ENCODE data around the gene ZNF684.
"Not testable (repeated sequence)": the region's sequence is repeated elsewhere in the genome, so short reads cannot be mapped to it uniquely, and the experiment has no call there.

ZNF684 gene

GRCh38 chr1:40531381-40532061 lies at the start of gene ZNF684:
ZNF684 (plus strand) TSS chr1:40531637; CDS start chr1:40533167, 1,530 bp downstream.
- TF ChIP-seq CTCF (IDR thresholded peaks at IDR 0.05) (no peak), ZFX (IDR thresholded peaks at IDR 0.05; ENCODE audit: borderline replicate concordance) (no peak)
- H3K27ac ChIP-seq, result peak within 1 kb of the TSS; percentile 78

GRCh38 chr1:40495315-40495903 lies 36.0 kb upstream of the ZNF684 start:
- H3K27ac ChIP-seq, result no peak overlapping the region
- no peak for TF ChIP-seq ZFX (IDR thresholded peaks at IDR 0.05; ENCODE audit: borderline replicate concordance)
- TF ChIP-seq CTCF (IDR thresholded peaks at IDR 0.05), result no peak

- H3K27ac ChIP-seq, result not testable (repeated sequence)
Measured at GRCh38 chr1:40502651-40503050, 28.8 kb upstream of the ZNF684 start.

- TF ChIP-seq CTCF (IDR thresholded peaks at IDR 0.05) (no peak), ZFX (IDR thresholded peaks at IDR 0.05; ENCODE audit: borderline replicate concordance) (no peak)
- H3K27ac ChIP-seq, result peak overlapping the region; percentile 48
Measured at GRCh38 chr1:40507973-40508372, 23.5 kb upstream of the ZNF684 start.

GRCh38 chr1:40508375-40509341 lies 22.8 kb upstream of the ZNF684 start, which contains the start of gene EXO5:
EXO5 (plus strand) TSS chr1:40508767; CDS start chr1:40514545, 5,778 bp downstream.
- no peak for TF ChIP-seq CTCF (IDR thresholded peaks at IDR 0.05)
- TF ChIP-seq ZFX (IDR thresholded peaks at IDR 0.05; ENCODE audit: borderline replicate concordance), result no peak
- peak within 1 kb of the TSS; percentile 48 for H3K27ac ChIP-seq

GRCh38 chr1:40519517-40519916 lies 11.9 kb upstream of the ZNF684 start:
- H3K27ac ChIP-seq, result no peak overlapping the region
- TF ChIP-seq CTCF (IDR thresholded peaks at IDR 0.05) (no peak), ZFX (IDR thresholded peaks at IDR 0.05; ENCODE audit: borderline replicate concordance) (no peak)

- H3K27ac ChIP-seq, result peak overlapping the region; percentile 78
- TF ChIP-seq ZFX (IDR thresholded peaks at IDR 0.05; ENCODE audit: borderline replicate concordance) (no peak), CTCF (IDR thresholded peaks at IDR 0.05) (no peak)
Measured at GRCh38 chr1:40530735-40531380, 579 bp upstream of the ZNF684 start.

All from 22Rv1 (cell line).